IMR-90 (cell line): ENCODE measurements around the gene DUSP14. TPM values are rescaled to one million over a fixed set of nuclear protein-coding genes. Genes with fewer than 3 reads are reported as not detected.

ENCODE experiments used
- BHLHE40 ChIP-seq: fragments of 150-350 bp; IDR thresholded peaks from 2 replicates; pipeline ENCODE4 v1.6.1; 2016; ENCODE audit warnings: mild to moderate bottlenecking, low read depth, low read length
- CTCF ChIP-seq: conservative IDR thresholded peaks from 2 replicates; pipeline ENCODE4 v1.5.1; 2012; ENCODE audit warnings: mild to moderate bottlenecking, low read depth, low read length, improper control_type of control experiment
- FOS ChIP-seq: fragments of 150-350 bp; IDR thresholded peaks from 2 replicates; pipeline ENCODE4 v1.6.1; 2016; ENCODE audit warnings: low read depth, low read length
- RAD21 ChIP-seq: IDR thresholded peaks from 2 replicates; pipeline ENCODE4 v1.6.1; 2012; ENCODE audit warnings: low read length, improper control_type of control experiment
- RCOR1 ChIP-seq: IDR thresholded peaks from 2 replicates; pipeline ENCODE4 v1.6.1; 2012; ENCODE audit warnings: mild to moderate bottlenecking, low read length, improper control_type of control experiment; ENCODE audit not compliant: insufficient replicate concordance
- SMC3 ChIP-seq: fragments of 150-350 bp; IDR thresholded peaks from 2 replicates; pipeline ENCODE4 v1.6.1; 2016; ENCODE audit warnings: low read depth, mild to moderate bottlenecking, antibody characterized with exemption, low read length, moderate library complexity
- polyA plus RNA-seq, 3 experiments: library from polyadenylated mRNA; depleted of rRNA; stranded (reverse); fragments of >200 nt; gene quantifications; 2 replicates each; pipeline ENCODE4 v1.2.3, GENCODE V29; 2012; ENCODE audit warnings: low replicate concordance in 1 of 3
- total RNA-seq: library from RNA; depleted of rRNA; stranded (reverse); fragments of >200 nt; gene quantifications from 2 replicates; pipeline ENCODE4 v1.2.3, GENCODE V29; 2012

DUSP14 gene
- total and polyA plus RNA-seq, 2 of the 4 experiments (the other 2 are of a cell fraction): 97.5 to 127 TPM

- TF ChIP-seq BHLHE40 (peak; percentile 50), CTCF (no peak), RAD21 (no peak), RCOR1 (peak; percentile 51), FOS (peak; percentile 87), SMC3 (no peak)
These were observed 989 bp upstream of the DUSP14 start (continued) for GRCh38 chr17:37488607-37489196.
